ENCODE data around the gene BCL7B.
"Not testable (repeated sequence)": the region's sequence is repeated elsewhere in the genome, so short reads cannot be mapped to it uniquely, and the experiment has no call there.

Gene BCL7B

GRCh38 chr7:73549176-73549575 lies 8.3 kb downstream of the BCL7B start:
- no peak overlapping the region for H3K9ac ChIP-seq (ENCODE audit: low read depth, low read length)
- H3K36me3 ChIP-seq (ENCODE audit: insufficient read depth, low read depth, low read length): peaks cover 37% of the 10 kb centered on the region
- H3K4me1 ChIP-seq (ENCODE audit: insufficient read depth, low read length): no peaks in the 10 kb centered on the region
- no peak overlapping the region for H3K27ac ChIP-seq (ENCODE audit: low read length)
- H3K27me3 ChIP-seq (ENCODE audit: insufficient read depth, low read length): no peaks in the 10 kb centered on the region
- no peak overlapping the region for H3K4me3 ChIP-seq (ENCODE audit: low read length)
- no peaks in the 10 kb centered on the region for H3K9me3 ChIP-seq (ENCODE audit: insufficient read depth, low read depth, low read length)

- H3K27ac ChIP-seq (ENCODE audit: low read length): no peak overlapping the region
- no peaks in the 10 kb centered on the region for H3K27me3 ChIP-seq (ENCODE audit: insufficient read depth, low read length)
- H3K9me3 ChIP-seq (ENCODE audit: insufficient read depth, low read depth, low read length): no peaks in the 10 kb centered on the region
- no peak overlapping the region for H3K9ac ChIP-seq (ENCODE audit: low read depth, low read length)
- no peaks in the 10 kb centered on the region for H3K4me1 ChIP-seq (ENCODE audit: insufficient read depth, low read length)
- H3K4me3 ChIP-seq (ENCODE audit: low read length): no peak overlapping the region
- peaks cover 37% of the 10 kb centered on the region for H3K36me3 ChIP-seq (ENCODE audit: insufficient read depth, low read depth, low read length)
Observed at GRCh38 chr7:73547841-73548240, 9.6 kb downstream of the BCL7B start.

- H3K9ac ChIP-seq (ENCODE audit: low read depth, low read length): no peak overlapping the region
- no peaks in the 10 kb centered on the region for H3K9me3 ChIP-seq (ENCODE audit: insufficient read depth, low read depth, low read length)
- no peaks in the 10 kb centered on the region for H3K4me1 ChIP-seq (ENCODE audit: insufficient read depth, low read length)
- no peaks in the 10 kb centered on the region for H3K27me3 ChIP-seq (ENCODE audit: insufficient read depth, low read length)
- no peak overlapping the region for H3K4me3 ChIP-seq (ENCODE audit: low read length)
- no peak overlapping the region for H3K27ac ChIP-seq (ENCODE audit: low read length)
- H3K36me3 ChIP-seq (ENCODE audit: insufficient read depth, low read depth, low read length): peaks cover 38% of the 10 kb centered on the region
Observed at GRCh38 chr7:73544678-73545077, 12.8 kb downstream of the BCL7B start.

- Histone ChIP-seq H3K9ac (ENCODE audit: low read depth, low read length) (no peak overlapping the region), H3K4me1 (ENCODE audit: insufficient read depth, low read length) (no peaks in the 10 kb centered on the region), H3K27ac (ENCODE audit: low read length) (no peak overlapping the region), H3K27me3 (ENCODE audit: insufficient read depth, low read length) (no peaks in the 10 kb centered on the region), H3K36me3 (ENCODE audit: insufficient read depth, low read depth, low read length) (peaks cover 50% of the 10 kb centered on the region), H3K4me3 (ENCODE audit: low read length) (no peak overlapping the region), H3K9me3 (ENCODE audit: insufficient read depth, low read depth, low read length) (no peaks in the 10 kb centered on the region)
Observed at GRCh38 chr7:73541722-73542121, 15.8 kb downstream of the BCL7B start.

GRCh38 chr7:73539709-73540108 lies 17.8 kb downstream of the BCL7B start:
- Histone ChIP-seq H3K27ac (ENCODE audit: low read length) (no peak overlapping the region), H3K27me3 (ENCODE audit: insufficient read depth, low read length) (no peaks in the 10 kb centered on the region), H3K9me3 (ENCODE audit: insufficient read depth, low read depth, low read length) (no peaks in the 10 kb centered on the region), H3K4me3 (ENCODE audit: low read length) (no peak overlapping the region), H3K36me3 (ENCODE audit: insufficient read depth, low read depth, low read length) (peaks cover 60% of the 10 kb centered on the region), H3K4me1 (ENCODE audit: insufficient read depth, low read length) (no peaks in the 10 kb centered on the region), H3K9ac (ENCODE audit: low read depth, low read length) (no peak overlapping the region)

- H3K27me3 ChIP-seq (ENCODE audit: insufficient read depth, low read length); H3K27ac ChIP-seq (ENCODE audit: low read length); H3K4me3 ChIP-seq (ENCODE audit: low read length); H3K4me1 ChIP-seq (ENCODE audit: insufficient read depth, low read length); H3K9ac ChIP-seq (ENCODE audit: low read depth, low read length); H3K9me3 ChIP-seq (ENCODE audit: insufficient read depth, low read depth, low read length): not testable (repeated sequence)
- peaks cover 60% of the 10 kb centered on the region for H3K36me3 ChIP-seq (ENCODE audit: insufficient read depth, low read depth, low read length)
Observed at GRCh38 chr7:73538510-73538909, 19.0 kb downstream of the BCL7B start.

- Histone ChIP-seq H3K4me3 (ENCODE audit: low read length) (no peak overlapping the region), H3K4me1 (ENCODE audit: insufficient read depth, low read length) (no peaks in the 10 kb centered on the region), H3K36me3 (ENCODE audit: insufficient read depth, low read depth, low read length) (peaks cover 49% of the 10 kb centered on the region), H3K27me3 (ENCODE audit: insufficient read depth, low read length) (no peaks in the 10 kb centered on the region), H3K9me3 (ENCODE audit: insufficient read depth, low read depth, low read length) (no peaks in the 10 kb centered on the region), H3K27ac (ENCODE audit: low read length) (no peak overlapping the region), H3K9ac (ENCODE audit: low read depth, low read length) (no peak overlapping the region)
Observed at GRCh38 chr7:73537051-73537450, 20.4 kb downstream of the BCL7B start.

- H3K36me3 ChIP-seq (ENCODE audit: insufficient read depth, low read depth, low read length): peaks cover 44% of the 10 kb centered on the region
- no peaks in the 10 kb centered on the region for H3K27me3 ChIP-seq (ENCODE audit: insufficient read depth, low read length)
- no peak overlapping the region for H3K4me3 ChIP-seq (ENCODE audit: low read length)
- H3K4me1 ChIP-seq (ENCODE audit: insufficient read depth, low read length): no peaks in the 10 kb centered on the region
- H3K27ac ChIP-seq (ENCODE audit: low read length): no peak overlapping the region
- H3K9ac ChIP-seq (ENCODE audit: low read depth, low read length): no peak overlapping the region
- H3K9me3 ChIP-seq (ENCODE audit: insufficient read depth, low read depth, low read length): no peaks in the 10 kb centered on the region
Observed at GRCh38 chr7:73536479-73536878, 21.0 kb downstream of the BCL7B start.

GRCh38 chr7:73535918-73536317 lies 21.6 kb downstream of the BCL7B start:
- H3K27ac ChIP-seq (ENCODE audit: low read length): not testable (repeated sequence)

GRCh38 chr7:73533742-73534141 lies 23.7 kb downstream of the BCL7B start:
- H3K27ac ChIP-seq (ENCODE audit: low read length): no peak overlapping the region
- H3K27me3 ChIP-seq (ENCODE audit: insufficient read depth, low read length): no peaks in the 10 kb centered on the region
- H3K9ac ChIP-seq (ENCODE audit: low read depth, low read length): no peak overlapping the region
- no peaks in the 10 kb centered on the region for H3K4me1 ChIP-seq (ENCODE audit: insufficient read depth, low read length)
- H3K4me3 ChIP-seq (ENCODE audit: low read length): no peak overlapping the region
- H3K36me3 ChIP-seq (ENCODE audit: insufficient read depth, low read depth, low read length): peaks cover 28% of the 10 kb centered on the region
- no peaks in the 10 kb centered on the region for H3K9me3 ChIP-seq (ENCODE audit: insufficient read depth, low read depth, low read length)

More at GRCh38 chr7:73535918-73536317, 21.6 kb downstream of the BCL7B start:
- H3K36me3 ChIP-seq (ENCODE audit: insufficient read depth, low read depth, low read length): peaks cover 44% of the 10 kb centered on the region
- not testable (repeated sequence) for H3K27me3 ChIP-seq (ENCODE audit: insufficient read depth, low read length); H3K4me1 ChIP-seq (ENCODE audit: insufficient read depth, low read length); H3K9me3 ChIP-seq (ENCODE audit: insufficient read depth, low read depth, low read length); H3K9ac ChIP-seq (ENCODE audit: low read depth, low read length); H3K4me3 ChIP-seq (ENCODE audit: low read length)

GRCh38 chr7:73532224-73532623 lies 25.3 kb downstream of the BCL7B start:
- Histone ChIP-seq H3K4me3 (ENCODE audit: low read length) (no peak overlapping the region), H3K9me3 (ENCODE audit: insufficient read depth, low read depth, low read length) (no peaks in the 10 kb centered on the region), H3K9ac (ENCODE audit: low read depth, low read length) (no peak overlapping the region), H3K27me3 (ENCODE audit: insufficient read depth, low read length) (no peaks in the 10 kb centered on the region), H3K4me1 (ENCODE audit: insufficient read depth, low read length) (no peaks in the 10 kb centered on the region), H3K27ac (ENCODE audit: low read length) (no peak overlapping the region), H3K36me3 (ENCODE audit: insufficient read depth, low read depth, low read length) (peaks cover 14% of the 10 kb centered on the region)

GRCh38 chr7:73530800-73531199 lies 26.7 kb downstream of the BCL7B start:
- H3K4me3 ChIP-seq (ENCODE audit: low read length): no peak overlapping the region
- no peaks in the 10 kb centered on the region for H3K36me3 ChIP-seq (ENCODE audit: insufficient read depth, low read depth, low read length)
- no peak overlapping the region for H3K9ac ChIP-seq (ENCODE audit: low read depth, low read length)
- H3K27ac ChIP-seq (ENCODE audit: low read length): no peak overlapping the region
- no peaks in the 10 kb centered on the region for H3K4me1 ChIP-seq (ENCODE audit: insufficient read depth, low read length)
- H3K9me3 ChIP-seq (ENCODE audit: insufficient read depth, low read depth, low read length): no peaks in the 10 kb centered on the region
- no peaks in the 10 kb centered on the region for H3K27me3 ChIP-seq (ENCODE audit: insufficient read depth, low read length)
